HCT116 (cell line): Measurements from ENCODE around the gene FAM170B. TPM values are rescaled to one million over a fixed set of nuclear protein-coding genes. Genes with fewer than 3 reads are reported as not detected.

ENCODE experiments used
- ATAC-seq: fragments of 200-7000 bp; cut with Tn5 transposase; 2 replicates; pipeline ENCODE4 v1.9.1; 2020; ENCODE audit warnings: mild to moderate bottlenecking, moderate library complexity
- BruUV-seq: library from RNA; stranded (reverse); fragments of 400-500 nt; replicated peaks from 2 replicates; lab custom pipeline; 2021; lab: Mats Ljungman, UMichigan
- CTCF ChIA-PET: fragments of 300-600 bp; sonication (Branson Sonifier 250); formaldehyde crosslinking; loops from one replicate; lab custom pipeline; 2021; ENCODE audit warnings: antibody characterized with exemption; lab: Charles Lee
- POLR2A ChIA-PET: fragments of 300-600, 350-600 bp; sonication (Branson Sonifier 250); formaldehyde crosslinking; loops from one replicate; lab custom pipeline; 2021; ENCODE audit warnings: antibody characterized with exemption; lab: Charles Lee
- RAD21 ChIA-PET, 2 experiments: fragments of 300-600 bp; sonication (Branson Sonifier 250); formaldehyde crosslinking; loops; one replicate each; lab custom pipeline; 2023; ENCODE audit warnings: low total read pairs in 2 of 2; ENCODE audit not compliant: uncharacterized antibody in 2 of 2, unreplicated experiment in 2 of 2, low non-redundant PET in 1 of 2; lab: Charles Lee
- DNase-seq: peaks from one replicate; pipeline ENCODE4 v3.0.0-alpha.2; 2010; ENCODE audit warnings: low read depth, low spot score
- H2AFZ ChIP-seq: fragments of 200-600 bp; shearing (Covaris generic), sonication (generic); 2 replicates; pipeline ENCODE4 v1.6.1; 2017; ENCODE audit warnings: low read depth, mixed run types, mixed read lengths, antibody characterized with exemption, low read length; ENCODE audit not compliant: poor library complexity, severe bottlenecking
- H3K27ac ChIP-seq: 2 replicates; pipeline ENCODE4 v1.5.1; 2012; ENCODE audit warnings: low read depth, low read length
- H3K27me3 ChIP-seq: fragments of 200-600 bp; sonication (generic); 2 replicates; pipeline ENCODE4 v1.6.1; 2016; ENCODE audit warnings: mixed run types, low read length, mixed read lengths; ENCODE audit not compliant: insufficient read depth
- H3K36me3 ChIP-seq, 2 experiments: fragments of 200-500 bp in 1 of 2; fragments of 200-600 bp in 1 of 2; sonication (Bioruptor generic) in 1 of 2; sonication (generic) in 1 of 2; 2 replicates each; pipeline versions ENCODE4 v1.5.1 to v1.6.1; 2014 to 2016; ENCODE audit warnings: low read length in 2 of 2, inconsistent platforms in 1 of 2, mixed read lengths in 1 of 2, mixed run types in 1 of 2; ENCODE audit not compliant: insufficient read depth in 2 of 2, control insufficient read depth in 1 of 2
- H3K4me1 ChIP-seq, 2 experiments: fragments of 200-600 bp in 1 of 2; sonication (generic) in 1 of 2; 2 replicates each; pipeline versions ENCODE4 v1.5.1 to v1.6.1; 2012 to 2017; ENCODE audit warnings: low read length in 2 of 2, inconsistent platforms in 1 of 2, mild to moderate bottlenecking in 1 of 2, mixed read lengths in 1 of 2, mixed run types in 1 of 2, moderate library complexity in 1 of 2; ENCODE audit not compliant: insufficient read depth in 2 of 2, control insufficient read depth in 1 of 2
- H3K4me2 ChIP-seq: fragments of 200-600 bp; sonication (generic); 2 replicates; pipeline ENCODE4 v1.6.1; 2017; ENCODE audit warnings: mixed run types, low read length, mixed read lengths
- H3K4me3 ChIP-seq, 2 experiments: fragments of 200-600 bp in 1 of 2; sonication (generic) in 1 of 2; replicated peaks in 1 of 2; 2 replicates each; pipeline ENCODE4 v1.5.1; 2011 to 2016; ENCODE audit warnings: low read length in 2 of 2, control low read depth in 1 of 2, low read depth in 1 of 2, mild to moderate bottlenecking in 1 of 2, mixed read lengths in 1 of 2, mixed run types in 1 of 2
- H3K79me2 ChIP-seq: fragments of 200-600 bp; sonication (generic); 2 replicates; pipeline ENCODE4 v1.6.1; 2017; ENCODE audit warnings: mild to moderate bottlenecking, mixed run types, low read length, moderate library complexity, mixed read lengths; ENCODE audit not compliant: insufficient read depth
- H3K9ac ChIP-seq: fragments of 200-600 bp; sonication (generic); 2 replicates; pipeline ENCODE4 v1.6.1; 2016; ENCODE audit warnings: low read length, mixed read lengths
- H3K9me2 ChIP-seq: fragments of 200-600 bp; sonication (generic), shearing (Covaris generic); 2 replicates; pipeline ENCODE4 v1.6.1; 2017; ENCODE audit warnings: mixed run types, mild to moderate bottlenecking, moderate library complexity; ENCODE audit not compliant: insufficient read depth
- H3K9me3 ChIP-seq, 2 experiments: fragments of 200-500 bp in 1 of 2; fragments of 200-600 bp in 1 of 2; sonication (Bioruptor generic) in 1 of 2; sonication (generic) in 1 of 2; 2 replicates each; pipeline ENCODE4 v1.6.1; 2014 to 2017; ENCODE audit warnings: low read length in 2 of 2, mixed read lengths in 2 of 2, inconsistent platforms in 1 of 2, low read depth in 1 of 2, mild to moderate bottlenecking in 1 of 2, mixed run types in 1 of 2, moderate library complexity in 1 of 2; ENCODE audit not compliant: control insufficient read depth in 1 of 2, insufficient read depth in 1 of 2
- H4K20me1 ChIP-seq: fragments of 200-600 bp; sonication (generic), shearing (Covaris generic); 2 replicates; pipeline ENCODE4 v1.6.1; 2017; ENCODE audit warnings: mixed run types, mild to moderate bottlenecking, moderate library complexity; ENCODE audit not compliant: insufficient read depth
- CBX3 ChIP-seq: IDR thresholded peaks from 2 replicates; pipeline ENCODE4 v1.6.1; 2012; ENCODE audit warnings: low read depth
- EGR1 ChIP-seq: IDR thresholded peaks from 2 replicates; pipeline ENCODE4 v1.6.1; 2012; ENCODE audit warnings: low read depth
- ELF1 ChIP-seq: IDR thresholded peaks from 2 replicates; pipeline ENCODE4 v1.6.1; 2012; ENCODE audit warnings: low read depth, borderline replicate concordance
- EZH2 ChIP-seq: fragments of 200-600 bp; sonication (generic); IDR thresholded peaks from 2 replicates; pipeline ENCODE4 v1.6.1; 2017; ENCODE audit warnings: antibody characterized with exemption, mixed run types
- EZH2phosphoT487 ChIP-seq: fragments of 200-600 bp; IDR thresholded peaks from 2 replicates; pipeline ENCODE4 v1.6.1; 2018; ENCODE audit warnings: antibody characterized with exemption, borderline replicate concordance
- FOSL1 ChIP-seq: IDR thresholded peaks from 2 replicates; pipeline ENCODE4 v1.6.1; 2012; ENCODE audit warnings: low read depth
- JUND ChIP-seq: IDR thresholded peaks from 2 replicates; pipeline ENCODE4 v1.6.1; 2012
- POLR2A ChIP-seq: IDR thresholded peaks from 2 replicates; pipeline ENCODE4 v1.7.0; 2011; ENCODE audit warnings: borderline replicate concordance; ENCODE audit not compliant: insufficient read depth, insufficient read length; ENCODE audit errors: extremely low read depth
- POLR2AphosphoS5 ChIP-seq: IDR thresholded peaks from 2 replicates; pipeline ENCODE4 v1.6.1; 2011; ENCODE audit warnings: mild to moderate bottlenecking, low read depth, low read length, moderate library complexity
- RAD21 ChIP-seq: IDR thresholded peaks from 2 replicates; pipeline ENCODE4 v1.6.1; 2012; ENCODE audit warnings: low read depth, mild to moderate bottlenecking
- SIN3A ChIP-seq: IDR thresholded peaks from 2 replicates; pipeline ENCODE4 v1.6.1; 2012; ENCODE audit warnings: low read depth
- SP1 ChIP-seq: IDR thresholded peaks from 2 replicates; pipeline ENCODE4 v1.6.1; 2012; ENCODE audit warnings: low read depth
- SRF ChIP-seq: IDR thresholded peaks from 2 replicates; pipeline ENCODE4 v1.6.1; 2012; ENCODE audit warnings: low read depth
- TCF7L2 ChIP-seq: IDR thresholded peaks from 2 replicates; pipeline ENCODE4 v1.7.0; 2011; ENCODE audit warnings: borderline replicate concordance, inconsistent platforms; ENCODE audit not compliant: insufficient read depth, insufficient read length; ENCODE audit errors: extremely low read depth
- YY1 ChIP-seq: IDR thresholded peaks from 2 replicates; pipeline ENCODE4 v1.6.1; 2011; ENCODE audit warnings: low read length, low read depth, moderate library complexity, mild to moderate bottlenecking; ENCODE audit not compliant: insufficient replicate concordance; ENCODE audit errors: extremely low read depth
- ZBTB33 ChIP-seq: IDR thresholded peaks from 2 replicates; pipeline ENCODE4 v1.6.1; 2011; ENCODE audit warnings: mild to moderate bottlenecking, low read length, moderate library complexity; ENCODE audit not compliant: insufficient replicate concordance; ENCODE audit errors: extremely low read depth
- ZFX ChIP-seq: fragments of 450-650 bp; IDR thresholded peaks from 2 replicates; pipeline ENCODE4 v1.6.1; 2017
- ZNF274 ChIP-seq: fragments of 200-500 bp; sonication (Bioruptor generic); IDR thresholded peaks from 2 replicates; pipeline ENCODE4 v1.6.1; 2014; ENCODE audit warnings: mild to moderate bottlenecking, low read depth, low read length, inconsistent platforms
- intact Hi-C: fragments of 100-400 bp; cut with micrococcal nuclease; formaldehyde crosslinking; loops from 2 replicates; pipeline ENCODE4 v1.10.0; 2022
- total RNA-seq: library from RNA; stranded (reverse); gene quantifications from one replicate; pipeline ENCODE4 v1.2.1, GENCODE V29; 2021; ENCODE audit not compliant: unreplicated experiment
- TF ChIP-seq, protein P1 (sequence below): IDR thresholded peaks from 2 replicates; pipeline ENCODE4 v1.6.1; 2012; ENCODE audit warnings: low read depth
- TF ChIP-seq, protein P2 (sequence below): IDR thresholded peaks from 2 replicates; pipeline ENCODE4 v1.6.1; 2012

Gene FAM170B
- total RNA-seq, 1 experiment from 2014 or later = not detected

- H3K9me3 ChIP-seq = no peaks in the 10 kb centered on the region
- no peak for TF ChIP-seq SP1
- TF ChIP-seq POLR2AphosphoS5 = no peak
- TF ChIP-seq EZH2 = no peak
- TF ChIP-seq, protein P1, sequence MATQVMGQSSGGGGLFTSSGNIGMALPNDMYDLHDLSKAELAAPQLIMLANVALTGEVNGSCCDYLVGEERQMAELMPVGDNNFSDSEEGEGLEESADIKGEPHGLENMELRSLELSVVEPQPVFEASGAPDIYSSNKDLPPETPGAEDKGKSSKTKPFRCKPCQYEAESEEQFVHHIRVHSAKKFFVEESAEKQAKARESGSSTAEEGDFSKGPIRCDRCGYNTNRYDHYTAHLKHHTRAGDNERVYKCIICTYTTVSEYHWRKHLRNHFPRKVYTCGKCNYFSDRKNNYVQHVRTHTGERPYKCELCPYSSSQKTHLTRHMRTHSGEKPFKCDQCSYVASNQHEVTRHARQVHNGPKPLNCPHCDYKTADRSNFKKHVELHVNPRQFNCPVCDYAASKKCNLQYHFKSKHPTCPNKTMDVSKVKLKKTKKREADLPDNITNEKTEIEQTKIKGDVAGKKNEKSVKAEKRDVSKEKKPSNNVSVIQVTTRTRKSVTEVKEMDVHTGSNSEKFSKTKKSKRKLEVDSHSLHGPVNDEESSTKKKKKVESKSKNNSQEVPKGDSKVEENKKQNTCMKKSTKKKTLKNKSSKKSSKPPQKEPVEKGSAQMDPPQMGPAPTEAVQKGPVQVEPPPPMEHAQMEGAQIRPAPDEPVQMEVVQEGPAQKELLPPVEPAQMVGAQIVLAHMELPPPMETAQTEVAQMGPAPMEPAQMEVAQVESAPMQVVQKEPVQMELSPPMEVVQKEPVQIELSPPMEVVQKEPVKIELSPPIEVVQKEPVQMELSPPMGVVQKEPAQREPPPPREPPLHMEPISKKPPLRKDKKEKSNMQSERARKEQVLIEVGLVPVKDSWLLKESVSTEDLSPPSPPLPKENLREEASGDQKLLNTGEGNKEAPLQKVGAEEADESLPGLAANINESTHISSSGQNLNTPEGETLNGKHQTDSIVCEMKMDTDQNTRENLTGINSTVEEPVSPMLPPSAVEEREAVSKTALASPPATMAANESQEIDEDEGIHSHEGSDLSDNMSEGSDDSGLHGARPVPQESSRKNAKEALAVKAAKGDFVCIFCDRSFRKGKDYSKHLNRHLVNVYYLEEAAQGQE = no peak
- no peak for TF ChIP-seq SRF
- TF ChIP-seq POLR2A = no peak
- TF ChIP-seq, protein P2, sequence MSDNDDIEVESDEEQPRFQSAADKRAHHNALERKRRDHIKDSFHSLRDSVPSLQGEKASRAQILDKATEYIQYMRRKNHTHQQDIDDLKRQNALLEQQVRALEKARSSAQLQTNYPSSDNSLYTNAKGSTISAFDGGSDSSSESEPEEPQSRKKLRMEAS = no peak
- TF ChIP-seq EZH2phosphoT487 = no peak
- TF ChIP-seq ELF1 = no peak
- TF ChIP-seq JUND = no peak
- no peak for TF ChIP-seq FOSL1
- no peak for TF ChIP-seq CBX3
- no peak for TF ChIP-seq ZNF274
- TF ChIP-seq SIN3A = no peak
- no peak for TF ChIP-seq ZFX
- no peak for TF ChIP-seq RAD21
- no peak for TF ChIP-seq EGR1
- TF ChIP-seq TCF7L2 = no peak
- no peak for TF ChIP-seq ZBTB33
- TF ChIP-seq YY1 = no peak
- TF ChIP-seq, all 23 proteins: peak for 0
- no peak for ATAC-seq
- CTCF ChIA-PET = no interaction called here
- Histone ChIP-seq H3K4me1 (no peaks in the 10 kb centered on the region), H3K4me2 (no peak overlapping the region), H3K27me3 (peaks cover 6% of the 10 kb centered on the region; the same call in 1 of the 2 replicates), H3K36me3 (no peaks in the 10 kb centered on the region), H3K9ac (no peak overlapping the region), H4K20me1 (no peaks in the 10 kb centered on the region), H3K9me2 (no peaks in the 10 kb centered on the region), H2AFZ (no peak overlapping the region), H3K79me2 (no peaks in the 10 kb centered on the region), H3K27ac (no peak overlapping the region), H3K4me3 (no peak overlapping the region)
- DNase-seq = no peak
- RAD21 ChIA-PET = no interaction called here
- BruUV-seq = no TSS peak
- POLR2A ChIA-PET = no interaction called here
- intact Hi-C loops = no loop called here
Measured at GRCh38 chr10:49110684-49111319, 23.0 kb downstream of the FAM170B start.
